GM23338 (cell line): ENCODE data around the gene CEACAM5. TPM values are rescaled to one million over a fixed set of nuclear protein-coding genes. Genes with fewer than 3 reads are reported as not detected.

Experiments used
- ATAC-seq: fragments of 200-7000 bp; cut with Tn5 transposase; 3 replicates; pipeline ENCODE4 v1.9.1; 2020
- DNase-seq: peaks from one replicate; pipeline ENCODE4 v3.0.0-alpha.2; 2015; ENCODE audit warnings: low spot score
- H2AFZ ChIP-seq: fragments of 200-600 bp; sonication (generic); 2 replicates; pipeline ENCODE4 v1.8.0; 2016; ENCODE audit warnings: antibody characterized with exemption, mild to moderate bottlenecking, moderate library complexity
- H3F3A ChIP-seq: fragments of 200-600 bp; sonication (generic); replicated peaks from 2 replicates; pipeline ENCODE4 v1.8.0; 2017; ENCODE audit warnings: antibody characterized with exemption, mixed run types, low read depth
- H3K27ac ChIP-seq: fragments of 200-600 bp; sonication (generic); 2 replicates; pipeline ENCODE4 v1.6.1; 2016; ENCODE audit warnings: low read depth
- H3K27me3 ChIP-seq: fragments of 200-600 bp; sonication (generic); 2 replicates; pipeline ENCODE4 v1.8.0; 2016; ENCODE audit warnings: mild to moderate bottlenecking, mixed run types, moderate library complexity; ENCODE audit not compliant: insufficient read depth
- H3K36me3 ChIP-seq: fragments of 200-600 bp; sonication (generic); 2 replicates; pipeline ENCODE4 v1.8.0; 2016; ENCODE audit warnings: mild to moderate bottlenecking; ENCODE audit not compliant: insufficient read depth
- H3K4me1 ChIP-seq: fragments of 200-600 bp; sonication (generic); 2 replicates; pipeline ENCODE4 v1.8.0; 2016; ENCODE audit warnings: mild to moderate bottlenecking, moderate library complexity; ENCODE audit not compliant: insufficient read depth
- H3K4me2 ChIP-seq: fragments of 200-600 bp; sonication (generic); 2 replicates; pipeline ENCODE4 v1.7.1; 2017; ENCODE audit warnings: mixed run types
- H3K4me3 ChIP-seq: fragments of 200-600 bp; sonication (generic); 2 replicates; pipeline ENCODE4 v1.6.1; 2016; ENCODE audit warnings: mixed run types
- H3K79me2 ChIP-seq: fragments of 200-600 bp; sonication (generic); replicated peaks from 2 replicates; pipeline ENCODE4 v1.8.0; 2017; ENCODE audit warnings: mild to moderate bottlenecking; ENCODE audit not compliant: insufficient read depth
- H3K9me2 ChIP-seq: fragments of 200-600 bp; sonication (generic); 2 replicates; pipeline ENCODE4 v1.8.0; 2017; ENCODE audit not compliant: insufficient read depth
- H4K20me1 ChIP-seq: fragments of 200-600 bp; sonication (generic); replicated peaks from 2 replicates; pipeline ENCODE4 v1.8.0; 2017; ENCODE audit warnings: mild to moderate bottlenecking; ENCODE audit not compliant: insufficient read depth
- H3K27ac Mint-ChIP-seq: 2 replicates; pipeline ENCODE4 v1.8.0; 2020; ENCODE audit warnings: inconsistent platforms, mild to moderate bottlenecking, moderate library complexity, mixed read lengths
- H3K27me3 Mint-ChIP-seq: 3 replicates; pipeline ENCODE4 v1.8.0; 2022; ENCODE audit warnings: low read depth, mild to moderate bottlenecking, moderate library complexity, mixed read lengths, inconsistent platforms; ENCODE audit not compliant: insufficient read depth, poor library complexity
- H3K36me3 Mint-ChIP-seq: 3 replicates; pipeline ENCODE4 v1.8.0; 2021; ENCODE audit warnings: low read depth, mild to moderate bottlenecking, inconsistent platforms, moderate library complexity, mixed read lengths
- H3K4me1 Mint-ChIP-seq: 3 replicates; pipeline ENCODE4 v1.8.0; 2020; ENCODE audit warnings: mild to moderate bottlenecking, inconsistent platforms, mixed read lengths
- H3K4me3 Mint-ChIP-seq: 3 replicates; pipeline ENCODE4 v1.8.0; 2021; ENCODE audit warnings: moderate library complexity, mild to moderate bottlenecking, inconsistent platforms, mixed read lengths
- H3K9me3 Mint-ChIP-seq: 3 replicates; pipeline ENCODE4 v1.8.0; 2020; ENCODE audit warnings: moderate library complexity, mild to moderate bottlenecking, inconsistent platforms, mixed read lengths
- CREB1 ChIP-seq: fragments of 250-450 bp; sonication (Bioruptor Pico); IDR thresholded peaks from 2 replicates; pipeline ENCODE4 v1.5.0; 2020; ENCODE audit warnings: low read depth, mild to moderate bottlenecking, moderate library complexity
- CTCF ChIP-seq, 2 experiments: fragments of 200-600 bp in 1 of 2; sonication (generic) in 1 of 2; conservative IDR thresholded peaks; 2 replicates each; pipeline versions ENCODE4 v1.5.1 to v1.6.1; 2016 to 2017; ENCODE audit warnings: antibody characterized with exemption in 2 of 2, low read depth in 2 of 2, mild to moderate bottlenecking in 2 of 2, moderate library complexity in 1 of 2
- ETS1 ChIP-seq: IDR thresholded peaks from 2 replicates; pipeline ENCODE4 v1.6.1; 2016; ENCODE audit warnings: antibody characterized with exemption
- EZH2 ChIP-seq: fragments of 200-600 bp; sonication (generic); IDR thresholded peaks from one replicate; pipeline ENCODE4 v1.8.0; 2017; ENCODE audit warnings: antibody characterized with exemption, mild to moderate bottlenecking, low read depth; ENCODE audit not compliant: unreplicated experiment
- EZH2phosphoT487 ChIP-seq: fragments of 200-600 bp; sonication (generic); IDR thresholded peaks from one replicate; pipeline ENCODE4 v1.8.1; 2018; ENCODE audit warnings: antibody characterized with exemption; ENCODE audit not compliant: unreplicated experiment
- JUNB ChIP-seq: IDR thresholded peaks from one replicate; pipeline ENCODE4 v1.6.1; 2016; ENCODE audit warnings: antibody characterized with exemption; ENCODE audit not compliant: unreplicated experiment
- NANOG ChIP-seq: IDR thresholded peaks from 2 replicates; pipeline ENCODE4 v1.6.1; 2016; ENCODE audit warnings: antibody characterized with exemption, borderline replicate concordance
- POLR2AphosphoS5 ChIP-seq: IDR thresholded peaks from 2 replicates; pipeline ENCODE4 v1.6.1; 2016; ENCODE audit warnings: antibody characterized with exemption, low read depth
- REST ChIP-seq: IDR thresholded peaks from one replicate; pipeline ENCODE4 v1.6.1; 2018; ENCODE audit warnings: antibody characterized with exemption; ENCODE audit not compliant: unreplicated experiment
- STAT1 ChIP-seq: IDR thresholded peaks from one replicate; pipeline ENCODE4 v1.6.1; 2016; ENCODE audit warnings: antibody characterized with exemption; ENCODE audit not compliant: unreplicated experiment
- ZNF114 ChIP-seq: fragments of 250-450 bp; sonication (Bioruptor Pico); IDR thresholded peaks from 2 replicates; pipeline ENCODE4 v1.5.0; 2020; ENCODE audit warnings: mild to moderate bottlenecking, moderate library complexity
- ZNF331 ChIP-seq: fragments of 250-450 bp; sonication (Bioruptor Pico); IDR thresholded peaks from 2 replicates; pipeline ENCODE4 v1.5.0; 2020; ENCODE audit warnings: low read depth, mild to moderate bottlenecking, moderate library complexity
- ZNF462 ChIP-seq: fragments of 250-450 bp; sonication (Bioruptor Pico); IDR thresholded peaks from 2 replicates; pipeline ENCODE4 v1.5.0; 2020; ENCODE audit warnings: mild to moderate bottlenecking, moderate library complexity
- polyA plus RNA-seq: library from polyadenylated mRNA; unstranded; fragments of >200 nt; fragmentation: Nextera tagmentation; extraction: Ambion mirVana; gene quantifications from 2 replicates; pipeline ENCODE4 v1.2.1, GENCODE V29; 2016
- total RNA-seq: library from RNA; depleted of rRNA; stranded (reverse); fragments of >200 nt; shearing (Covaris generic); gene quantifications from 2 replicates; pipeline ENCODE4 v1.2.3, GENCODE V29; 2014

Gene CEACAM5
- total and polyA plus RNA-seq, 2 experiments from 2014 or later = not detected

- H3K4me2 ChIP-seq = no peak overlapping the region
- no peak overlapping the region for H3K27ac Mint-ChIP-seq
- no peak for ATAC-seq
- TF ChIP-seq ZNF114 (CRISPR knock-in tag) (no peak), NANOG (no peak), EZH2phosphoT487 (no peak), STAT1 (no peak), ZNF462 (CRISPR knock-in tag) (no peak), POLR2AphosphoS5 (no peak), JUNB (no peak), CTCF (conservative IDR thresholded peaks at IDR 0.05; ENCODE audit: low read depth in 2 of 2) (no peak), EZH2 (no peak), ZNF331 (CRISPR knock-in tag) (no peak), CREB1 (CRISPR knock-in tag) (no peak), REST (no peak), ETS1 (no peak)
- H4K20me1 ChIP-seq = no peaks in the 10 kb centered on the region
- H3K4me3 ChIP-seq = no peak overlapping the region
- DNase-seq = no peak
- H3K4me3 Mint-ChIP-seq = no peak overlapping the region
- H3K9me3 Mint-ChIP-seq = peaks cover 5% of the 10 kb centered on the region; the same call in 1 of the 3 replicates
- H3K27me3 ChIP-seq = peaks cover 4% of the 10 kb centered on the region; the same call in 1 of the 2 replicates
- H2AFZ ChIP-seq = no peak overlapping the region
- H3K36me3 ChIP-seq = no peaks in the 10 kb centered on the region
- no peaks in the 10 kb centered on the region for H3K79me2 ChIP-seq
- H3K4me1 ChIP-seq = no peaks in the 10 kb centered on the region
- H3K4me1 Mint-ChIP-seq = no peaks in the 10 kb centered on the region
- no peaks in the 10 kb centered on the region for H3F3A ChIP-seq
- no peak overlapping the region for H3K27ac ChIP-seq
- H3K36me3 Mint-ChIP-seq = no peaks in the 10 kb centered on the region
- peaks cover 9% of the 10 kb centered on the region; the same call in 1 of the 2 replicates for H3K9me2 ChIP-seq
- peaks cover 2% of the 10 kb centered on the region for H3K27me3 Mint-ChIP-seq
Observed at GRCh38 chr19:41671486-41671885, 36.9 kb upstream of the CEACAM5 start.
